K562 (cell line): Measurements from ENCODE around the gene PRKD2. TPM values are rescaled to one million over a fixed set of nuclear protein-coding genes. Genes with fewer than 3 reads are reported as not detected.

Experiments used
- ATAC-seq: fragments of 200-7000 bp; cut with Tn5 transposase; 3 replicates; pipeline ENCODE4 v1.9.1; 2020; ENCODE audit warnings: moderate library complexity
- BruUV-seq: library from RNA; stranded (reverse); fragments of 400-500 nt; replicated peaks from 2 replicates; lab custom pipeline; 2021; lab: Mats Ljungman, UMichigan
- CTCF ChIA-PET: fragments of 300-600 bp; formaldehyde crosslinking; extraction: SDS; loops from one replicate; lab custom pipeline; 2021; ENCODE audit warnings: low intra/inter-chr PET ratio; lab: Yijun Ruan, JAX
- POLR2A ChIA-PET: fragments of 300-600, 350-650 bp; sonication (Branson Sonifier 250); formaldehyde crosslinking; extraction: SDS; loops from one replicate; lab custom pipeline; 2021; ENCODE audit warnings: antibody characterized with exemption, inconsistent platforms; lab: Yijun Ruan, JAX
- DNase-seq, 4 experiments: peaks; one replicate each; pipeline versions ENCODE4 v3.0.0 to v3.0.0-alpha.2; 2011 to 2018; ENCODE audit warnings: low spot score in 3 of 4, mixed read lengths in 3 of 4; ENCODE audit errors: extremely low read depth in 1 of 4
- FAIRE-seq: peaks from 2 replicates; lab custom pipeline; 2011; peaks lifted over from hg19 to GRCh38; lab: Jason Lieb, UNC
- H2AFZ ChIP-seq: 2 replicates; pipeline ENCODE4 v1.6.0; 2011; ENCODE audit warnings: low read depth, low read length, control low read depth, inconsistent platforms
- H3K27ac ChIP-seq: fragments of 200-600 bp; 3 replicates; pipeline ENCODE4 v1.8.0; 2011; ENCODE audit warnings: low read depth, mild to moderate bottlenecking, control low read depth, inconsistent platforms, low read length, moderate library complexity, mixed read lengths; ENCODE audit errors: extremely low read depth
- H3K27me3 ChIP-seq, 2 experiments: fragments of 300-600 bp in 1 of 2; 2 replicates in 1 of 2; 3 replicates in 1 of 2; pipeline versions ENCODE4 v1.6.0 to v1.8.0; 2011; ENCODE audit warnings: inconsistent platforms in 2 of 2, low read length in 2 of 2, mild to moderate bottlenecking in 1 of 2, mixed read lengths in 1 of 2, moderate library complexity in 1 of 2; ENCODE audit not compliant: control insufficient read depth in 2 of 2, insufficient read depth in 2 of 2
- H3K36me3 ChIP-seq: fragments of 300-600 bp; 3 replicates; pipeline ENCODE4 v1.8.0; 2011; ENCODE audit warnings: mild to moderate bottlenecking, low read length, inconsistent platforms; ENCODE audit not compliant: control insufficient read depth, insufficient read depth
- H3K4me1 ChIP-seq, 2 experiments: fragments of 200-600 bp in 1 of 2; replicated peaks in 1 of 2; 2 replicates in 1 of 2; 3 replicates in 1 of 2; pipeline versions ENCODE4 v1.5.1 to v1.8.0; 2011; ENCODE audit warnings: inconsistent platforms in 2 of 2, low read length in 2 of 2, mild to moderate bottlenecking in 1 of 2, mixed read lengths in 1 of 2, moderate library complexity in 1 of 2; ENCODE audit not compliant: control insufficient read depth in 2 of 2, insufficient read depth in 2 of 2
- H3K4me2 ChIP-seq: 2 replicates; pipeline ENCODE4 v1.6.1; 2011; ENCODE audit warnings: low read length, control low read depth, inconsistent platforms, mixed read lengths; ENCODE audit not compliant: insufficient read depth
- H3K4me3 ChIP-seq: fragments of 200-600 bp; sonication (generic), shearing (Covaris generic); 2 replicates; pipeline ENCODE4 v1.5.1; 2016; ENCODE audit warnings: control low read depth, inconsistent platforms
- H3K79me2 ChIP-seq: fragments of 200-600 bp; 3 replicates; pipeline ENCODE4 v1.8.0; 2011; ENCODE audit warnings: low read length, inconsistent platforms; ENCODE audit not compliant: control insufficient read depth, insufficient read depth
- H3K9ac ChIP-seq, 2 experiments: 2 replicates each; pipeline versions ENCODE4 v1.6.0 to v1.6.1; 2011; ENCODE audit warnings: low read depth in 2 of 2, low read length in 2 of 2, control low read depth in 1 of 2, inconsistent platforms in 1 of 2, mild to moderate bottlenecking in 1 of 2, mixed read lengths in 1 of 2; ENCODE audit not compliant: insufficient read depth in 1 of 2
- H3K9me1 ChIP-seq: one replicate; pipeline ENCODE4 v1.6.0; 2011; ENCODE audit warnings: inconsistent platforms, mild to moderate bottlenecking, low read length, moderate library complexity; ENCODE audit not compliant: control insufficient read depth, insufficient read depth
- H3K9me3 ChIP-seq: replicated peaks from 2 replicates; pipeline ENCODE4 v1.5.1; 2011; ENCODE audit warnings: low read depth, low read length, inconsistent platforms; ENCODE audit not compliant: control insufficient read depth, insufficient read depth
- H4K20me1 ChIP-seq: replicated peaks from 2 replicates; pipeline ENCODE4 v1.6.1; 2011; ENCODE audit warnings: low read length, inconsistent platforms, mixed read lengths; ENCODE audit not compliant: control insufficient read depth, insufficient read depth
- CEBPB ChIP-seq: fragments of 450-650 bp; IDR thresholded peaks from 2 replicates; pipeline ENCODE4 v1.6.1; 2016; ENCODE audit warnings: missing genetic modification characterization, missing compliant biosample characterization
- CHD1 ChIP-seq: fragments of 200-600 bp; sonication (generic); IDR thresholded peaks from one replicate; pipeline ENCODE4 v1.6.1; 2012; ENCODE audit warnings: mild to moderate bottlenecking, moderate library complexity, low read length, inconsistent platforms
- MYC ChIP-seq, 2 experiments: fragments of 250-450 bp in 1 of 2; sonication (Bioruptor Pico) in 1 of 2; IDR thresholded peaks; 2 replicates each; pipeline versions ENCODE4 v1.5.1 to v1.6.1; 2012 to 2021; ENCODE audit warnings: low read depth in 2 of 2, borderline replicate concordance in 1 of 2, improper control_type of control experiment in 1 of 2, low read length in 1 of 2, mild to moderate bottlenecking in 1 of 2, moderate library complexity in 1 of 2
- PHF21A ChIP-seq: fragments of 450-650 bp; IDR thresholded peaks from 2 replicates; pipeline ENCODE4 v1.6.1; 2017; ENCODE audit warnings: low read depth, borderline replicate concordance
- TCF7 ChIP-seq: sonication (generic); IDR thresholded peaks from 2 replicates; pipeline ENCODE4 v1.6.1; 2016; ENCODE audit warnings: antibody characterized with exemption, borderline replicate concordance
- ZNF445 ChIP-seq: fragments of 250-450 bp; sonication (Bioruptor Pico); IDR thresholded peaks from 2 replicates; pipeline ENCODE4 v1.4.0; 2020; ENCODE audit warnings: low read depth, mild to moderate bottlenecking, moderate library complexity
- WGBS: fragments of 100-300 bp; shearing (Covaris generic); methylation state at CpG from one replicate; pipeline ENCODE4 v1.1.6; 2016; ENCODE audit warnings: low coverage, mixed read lengths; ENCODE audit not compliant: insufficient coverage; ENCODE audit errors: missing lambda C conversion rate; 5-methylcytosine and 5-hydroxymethylcytosine counted together
- in situ Hi-C: fragments of 300-500 bp; cut with MboI; formaldehyde crosslinking; loops from 4 replicates; pipeline ENCODE4 v1.15.0; 2018; ENCODE audit warnings: inconsistent platforms, mixed read lengths
- intact Hi-C: fragments of 100-400 bp; cut with micrococcal nuclease; formaldehyde crosslinking; loops from 2 replicates; pipeline ENCODE4 v1.14.2; 2022
- polyA plus RNA-seq, 8 experiments: library from polyadenylated mRNA; depleted of rRNA in 4 of 8; stranded (reverse) in 5 of 8; unstranded in 3 of 8; fragments of >200 nt; fragmentation: Nextera tagmentation in 2 of 8; fragmentation: Illumina TruSeq in 1 of 8; extraction: Ambion mirVana in 2 of 8; extraction: Trizol in 1 of 8; gene quantifications; 2 replicates each; pipeline versions ENCODE4 v1.2.1 to v1.2.3, GENCODE V29; 2011 to 2014; ENCODE audit warnings: inconsistent platforms in 1 of 8, missing spikeins in 1 of 8
- total RNA-seq, 7 experiments: library from RNA; depleted of rRNA in 6 of 7; stranded (reverse); fragments of >200 nt in 6 of 7; fragmentation: Illumina TruSeq in 2 of 7; extraction: Trizol in 2 of 7; gene quantifications; 2 replicates each; pipeline versions ENCODE4 v1.2.1 to v1.2.3, GENCODE V29; 2011 to 2021; ENCODE audit warnings: low replicate concordance in 1 of 7
- TF ChIP-seq, protein P1 (sequence below): fragments of 250-450 bp; sonication (Bioruptor Pico); IDR thresholded peaks from 2 replicates; pipeline ENCODE4 v1.4.0; 2020; ENCODE audit warnings: mild to moderate bottlenecking
- TF ChIP-seq, protein P2 (sequence below), 2 experiments: fragments of 450-650 bp; conservative IDR thresholded peaks; 2 replicates each; pipeline ENCODE4 v1.6.1; 2017; ENCODE audit warnings: mild to moderate bottlenecking in 2 of 2, moderate library complexity in 2 of 2
- TF ChIP-seq, protein P3 (sequence below): sonication (generic); formaldehyde crosslinking; IDR thresholded peaks from 2 replicates; pipeline ENCODE4 v1.8.0; 2023; ENCODE audit warnings: mild to moderate bottlenecking, missing genetic modification reagents
- TF ChIP-seq, protein P4 (sequence below), 2 experiments: IDR thresholded peaks; 2 replicates each; pipeline ENCODE4 v1.6.1; 2011; ENCODE audit warnings: borderline replicate concordance in 1 of 2, control low read depth in 1 of 2, low read depth in 1 of 2, low read length in 1 of 2, mild to moderate bottlenecking in 1 of 2, mixed read lengths in 1 of 2, moderate library complexity in 1 of 2; ENCODE audit not compliant: insufficient read depth in 1 of 2, insufficient read length in 1 of 2, poor library complexity in 1 of 2, severe bottlenecking in 1 of 2; ENCODE audit errors: extremely low read depth in 1 of 2
- TF ChIP-seq, protein P5 (sequence below): sonication (generic); formaldehyde crosslinking; IDR thresholded peaks from 2 replicates; pipeline ENCODE4 v1.9.0; 2022; ENCODE audit warnings: mild to moderate bottlenecking, missing genetic modification reagents

PRKD2 gene
- total and polyA plus RNA-seq, 9 of the 15 experiments (the other 6 are each of a cell fraction or from before 2014, with no cell fraction given): 1.8 to 60.0 (median 15.0) TPM

DNA sequence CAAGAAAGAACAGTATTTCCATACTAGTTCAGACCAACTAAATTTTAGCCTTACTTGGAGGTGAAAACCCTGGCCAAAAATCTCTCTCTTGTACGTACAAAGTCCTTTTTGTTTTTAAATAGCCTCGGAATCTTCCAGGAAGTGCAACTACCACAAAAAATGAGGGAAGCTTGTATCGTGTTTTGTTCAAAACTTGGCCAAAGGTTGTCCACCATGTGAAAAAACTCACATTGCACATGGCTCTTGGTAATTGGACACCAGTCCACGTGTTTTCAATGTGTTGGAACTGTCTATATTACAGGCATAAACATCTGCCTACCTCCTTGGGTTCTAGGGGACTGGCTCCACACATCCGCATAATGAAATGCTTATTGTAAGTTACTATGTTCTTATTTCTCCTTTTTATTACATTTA lies 44.5 kb upstream of the PRKD2 start:
- FAIRE-seq (peak; percentile 79), DNase-seq (no peak), ATAC-seq (no peak)
- no peaks in the 10 kb centered on the region for H3K9me1 ChIP-seq
- H3K9ac ChIP-seq: no peak overlapping the region
- no peaks in the 10 kb centered on the region for H3K9me3 ChIP-seq
- intact Hi-C loops (no loop called here), in situ Hi-C loops (no loop called here)
- peaks cover 2 to 12% of the 10 kb centered on the region in 2 experiments; a peak in 4 of 5 replicates for H3K4me1 ChIP-seq
- no peak overlapping the region for H3K4me3 ChIP-seq
- H3K79me2 ChIP-seq: no peaks in the 10 kb centered on the region
- BruUV-seq: no TSS peak
- no peaks in the 10 kb centered on the region for H3K27me3 ChIP-seq
- WGBS: 60% methylated on average over 5 of the region's 5 CpGs
- ChIA-PET POLR2A (interaction anchor here (1.5 kb wide), 1 partner anchor 24 kb away, joined by 4 read pairs; no protein-coding TSS in a partner anchor), CTCF (no interaction called here)
- no peak overlapping the region for H3K27ac ChIP-seq
- peaks cover 9% of the 10 kb centered on the region; the same call in 2 of the 3 replicates for H3K36me3 ChIP-seq
- peak overlapping the region; percentile 53; the same call in 1 of the 2 replicates for H2AFZ ChIP-seq
- no peak overlapping the region for H3K4me2 ChIP-seq
- H4K20me1 ChIP-seq: no peaks in the 10 kb centered on the region
- TF ChIP-seq CEBPB (tag) (no peak), CHD1 (no peak), ZNF445 (no peak), MYC (IDR thresholded peaks at IDR 0.05; ENCODE audit: low read depth, low read length) (no peak), MYC (CRISPR knock-in tag; IDR thresholded peaks at IDR 0.05; ENCODE audit: borderline replicate concordance, low read depth) (no peak), PHF21A (no peak), TCF7 (no peak)
- TF ChIP-seq, protein P1, sequence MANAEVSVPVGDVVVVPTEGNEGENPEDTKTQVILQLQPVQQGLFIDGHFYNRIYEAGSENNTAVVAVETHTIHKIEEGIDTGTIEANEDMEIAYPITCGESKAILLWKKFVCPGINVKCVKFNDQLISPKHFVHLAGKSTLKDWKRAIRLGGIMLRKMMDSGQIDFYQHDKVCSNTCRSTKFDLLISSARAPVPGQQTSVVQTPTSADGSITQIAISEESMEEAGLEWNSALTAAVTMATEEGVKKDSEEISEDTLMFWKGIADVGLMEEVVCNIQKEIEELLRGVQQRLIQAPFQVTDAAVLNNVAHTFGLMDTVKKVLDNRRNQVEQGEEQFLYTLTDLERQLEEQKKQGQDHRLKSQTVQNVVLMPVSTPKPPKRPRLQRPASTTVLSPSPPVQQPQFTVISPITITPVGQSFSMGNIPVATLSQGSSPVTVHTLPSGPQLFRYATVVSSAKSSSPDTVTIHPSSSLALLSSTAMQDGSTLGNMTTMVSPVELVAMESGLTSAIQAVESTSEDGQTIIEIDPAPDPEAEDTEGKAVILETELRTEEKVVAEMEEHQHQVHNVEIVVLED: no peak
- TF ChIP-seq, protein P2, sequence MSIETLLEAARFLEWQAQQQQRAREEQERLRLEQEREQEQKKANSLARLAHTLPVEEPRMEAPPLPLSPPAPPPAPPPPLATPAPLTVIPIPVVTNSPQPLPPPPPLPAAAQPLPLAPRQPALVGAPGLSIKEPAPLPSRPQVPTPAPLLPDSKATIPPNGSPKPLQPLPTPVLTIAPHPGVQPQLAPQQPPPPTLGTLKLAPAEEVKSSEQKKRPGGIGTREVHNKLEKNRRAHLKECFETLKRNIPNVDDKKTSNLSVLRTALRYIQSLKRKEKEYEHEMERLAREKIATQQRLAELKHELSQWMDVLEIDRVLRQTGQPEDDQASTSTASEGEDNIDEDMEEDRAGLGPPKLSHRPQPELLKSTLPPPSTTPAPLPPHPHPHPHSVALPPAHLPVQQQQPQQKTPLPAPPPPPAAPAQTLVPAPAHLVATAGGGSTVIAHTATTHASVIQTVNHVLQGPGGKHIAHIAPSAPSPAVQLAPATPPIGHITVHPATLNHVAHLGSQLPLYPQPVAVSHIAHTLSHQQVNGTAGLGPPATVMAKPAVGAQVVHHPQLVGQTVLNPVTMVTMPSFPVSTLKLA (conservative IDR thresholded peaks at IDR 0.05): peak; percentile 45 to 47; a peak in 1 of 4 replicates
- TF ChIP-seq, protein P3, sequence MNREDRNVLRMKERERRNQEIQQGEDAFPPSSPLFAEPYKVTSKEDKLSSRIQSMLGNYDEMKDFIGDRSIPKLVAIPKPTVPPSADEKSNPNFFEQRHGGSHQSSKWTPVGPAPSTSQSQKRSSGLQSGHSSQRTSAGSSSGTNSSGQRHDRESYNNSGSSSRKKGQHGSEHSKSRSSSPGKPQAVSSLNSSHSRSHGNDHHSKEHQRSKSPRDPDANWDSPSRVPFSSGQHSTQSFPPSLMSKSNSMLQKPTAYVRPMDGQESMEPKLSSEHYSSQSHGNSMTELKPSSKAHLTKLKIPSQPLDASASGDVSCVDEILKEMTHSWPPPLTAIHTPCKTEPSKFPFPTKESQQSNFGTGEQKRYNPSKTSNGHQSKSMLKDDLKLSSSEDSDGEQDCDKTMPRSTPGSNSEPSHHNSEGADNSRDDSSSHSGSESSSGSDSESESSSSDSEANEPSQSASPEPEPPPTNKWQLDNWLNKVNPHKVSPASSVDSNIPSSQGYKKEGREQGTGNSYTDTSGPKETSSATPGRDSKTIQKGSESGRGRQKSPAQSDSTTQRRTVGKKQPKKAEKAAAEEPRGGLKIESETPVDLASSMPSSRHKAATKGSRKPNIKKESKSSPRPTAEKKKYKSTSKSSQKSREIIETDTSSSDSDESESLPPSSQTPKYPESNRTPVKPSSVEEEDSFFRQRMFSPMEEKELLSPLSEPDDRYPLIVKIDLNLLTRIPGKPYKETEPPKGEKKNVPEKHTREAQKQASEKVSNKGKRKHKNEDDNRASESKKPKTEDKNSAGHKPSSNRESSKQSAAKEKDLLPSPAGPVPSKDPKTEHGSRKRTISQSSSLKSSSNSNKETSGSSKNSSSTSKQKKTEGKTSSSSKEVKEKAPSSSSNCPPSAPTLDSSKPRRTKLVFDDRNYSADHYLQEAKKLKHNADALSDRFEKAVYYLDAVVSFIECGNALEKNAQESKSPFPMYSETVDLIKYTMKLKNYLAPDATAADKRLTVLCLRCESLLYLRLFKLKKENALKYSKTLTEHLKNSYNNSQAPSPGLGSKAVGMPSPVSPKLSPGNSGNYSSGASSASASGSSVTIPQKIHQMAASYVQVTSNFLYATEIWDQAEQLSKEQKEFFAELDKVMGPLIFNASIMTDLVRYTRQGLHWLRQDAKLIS (CRISPR knock-in tag): no peak
- TF ChIP-seq, protein P4, sequence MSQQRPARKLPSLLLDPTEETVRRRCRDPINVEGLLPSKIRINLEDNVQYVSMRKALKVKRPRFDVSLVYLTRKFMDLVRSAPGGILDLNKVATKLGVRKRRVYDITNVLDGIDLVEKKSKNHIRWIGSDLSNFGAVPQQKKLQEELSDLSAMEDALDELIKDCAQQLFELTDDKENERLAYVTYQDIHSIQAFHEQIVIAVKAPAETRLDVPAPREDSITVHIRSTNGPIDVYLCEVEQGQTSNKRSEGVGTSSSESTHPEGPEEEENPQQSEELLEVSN (IDR thresholded peaks at IDR 0.05; ENCODE audit: borderline replicate concordance in 1 of 2, extremely low read depth in 1 of 2, insufficient read depth in 1 of 2, insufficient read length in 1 of 2, low read depth in 1 of 2, low read length in 1 of 2, poor library complexity in 1 of 2, severe bottlenecking in 1 of 2): peak; percentile 17 to 33
- TF ChIP-seq, protein P5, sequence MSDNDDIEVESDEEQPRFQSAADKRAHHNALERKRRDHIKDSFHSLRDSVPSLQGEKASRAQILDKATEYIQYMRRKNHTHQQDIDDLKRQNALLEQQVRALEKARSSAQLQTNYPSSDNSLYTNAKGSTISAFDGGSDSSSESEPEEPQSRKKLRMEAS (CRISPR knock-in tag): peak; percentile 66; the same call in 1 of the 2 replicates
